H9 (cell line): ENCODE results near the gene PPM1N. TPM values are rescaled to one million over a fixed set of nuclear protein-coding genes. Genes with fewer than 3 reads are reported as not detected.

Experiments
- DNase-seq: peaks from one replicate; pipeline ENCODE4 v3.0.0-alpha.2; 2017
- H2AFZ ChIP-seq: one replicate; pipeline ENCODE4 v1.6.1; 2013; ENCODE audit warnings: mild to moderate bottlenecking, low read length, control low read depth, moderate library complexity
- H2AK5ac ChIP-seq: 2 replicates; pipeline ENCODE4 v1.6.1; 2013; ENCODE audit warnings: low read length, control low read depth, mixed read lengths; ENCODE audit not compliant: insufficient read length
- H2BK120ac ChIP-seq: one replicate; pipeline ENCODE4 v1.6.1; 2013; ENCODE audit warnings: low read depth, mild to moderate bottlenecking, low read length, control low read depth, inconsistent platforms; ENCODE audit not compliant: poor library complexity, severe bottlenecking
- H2BK12ac ChIP-seq: 2 replicates; pipeline ENCODE4 v1.6.1; 2013; ENCODE audit warnings: low read length, control low read depth, mixed read lengths, low read depth; ENCODE audit not compliant: insufficient read length
- H2BK15ac ChIP-seq: 2 replicates; pipeline ENCODE4 v1.6.1; 2013; ENCODE audit warnings: low read depth, low read length, control low read depth
- H2BK20ac ChIP-seq: one replicate; pipeline ENCODE4 v1.6.1; 2013; ENCODE audit warnings: low read depth, mild to moderate bottlenecking, low read length, control low read depth, inconsistent platforms; ENCODE audit not compliant: poor library complexity, severe bottlenecking
- H2BK5ac ChIP-seq: 2 replicates; pipeline ENCODE4 v1.6.1; 2013; ENCODE audit warnings: low read length, control low read depth, mixed read lengths; ENCODE audit not compliant: insufficient read length
- H3K14ac ChIP-seq: 2 replicates; pipeline ENCODE4 v1.6.1; 2013; ENCODE audit warnings: low read length, control low read depth; ENCODE audit not compliant: insufficient read depth
- H3K18ac ChIP-seq: 2 replicates; pipeline ENCODE4 v1.6.1; 2013; ENCODE audit warnings: low read depth, mild to moderate bottlenecking, mixed read lengths, low read length, control low read depth; ENCODE audit not compliant: insufficient read length
- H3K23ac ChIP-seq: 2 replicates; pipeline ENCODE4 v1.6.1; 2013; ENCODE audit warnings: low read length, control low read depth, mixed read lengths, low read depth; ENCODE audit not compliant: insufficient read length
- H3K23me2 ChIP-seq: 2 replicates; pipeline ENCODE4 v1.6.1; 2013; ENCODE audit warnings: low read depth, mild to moderate bottlenecking, mixed read lengths, low read length, control low read depth; ENCODE audit not compliant: insufficient read length, poor library complexity, severe bottlenecking
- H3K27ac ChIP-seq: 2 replicates; pipeline ENCODE4 v1.5.1; 2013; ENCODE audit warnings: low read length, control low read depth, mixed read lengths, low read depth; ENCODE audit not compliant: insufficient read length
- H3K27me3 ChIP-seq: 2 replicates; pipeline ENCODE4 v1.6.1; 2013; ENCODE audit warnings: low read length, control low read depth, inconsistent platforms; ENCODE audit not compliant: insufficient read depth
- H3K4ac ChIP-seq: 2 replicates; pipeline ENCODE4 v1.6.1; 2013; ENCODE audit warnings: low read depth, mild to moderate bottlenecking, control low read depth, inconsistent platforms, low read length, moderate library complexity
- H3K4me1 ChIP-seq: 2 replicates; pipeline ENCODE4 v1.6.1; 2013; ENCODE audit warnings: low read length, control low read depth, inconsistent platforms; ENCODE audit not compliant: insufficient read depth
- H3K4me2 ChIP-seq: 2 replicates; pipeline ENCODE4 v1.6.1; 2013; ENCODE audit warnings: low read length, control low read depth, mixed read lengths; ENCODE audit not compliant: insufficient read length, insufficient read depth
- H3K56ac ChIP-seq: 2 replicates; pipeline ENCODE4 v1.6.1; 2013; ENCODE audit warnings: low read depth, mild to moderate bottlenecking, mixed read lengths, low read length, control low read depth; ENCODE audit not compliant: insufficient read length
- H3K79me1 ChIP-seq: 2 replicates; pipeline ENCODE4 v1.6.1; 2013; ENCODE audit warnings: low read depth, mild to moderate bottlenecking, moderate library complexity, low read length, control low read depth, inconsistent platforms; ENCODE audit not compliant: insufficient read depth, poor library complexity, severe bottlenecking
- H3K79me2 ChIP-seq: 2 replicates; pipeline ENCODE4 v1.6.1; 2013; ENCODE audit warnings: low read length, control low read depth, inconsistent platforms; ENCODE audit not compliant: insufficient read depth
- H3K9ac ChIP-seq: 2 replicates; pipeline ENCODE4 v1.6.1; 2013; ENCODE audit warnings: low read length, control low read depth, mixed read lengths; ENCODE audit not compliant: insufficient read length; ENCODE audit errors: extremely low read depth
- H3K9me3 ChIP-seq: one replicate; pipeline ENCODE4 v1.6.1; 2013; ENCODE audit warnings: low read depth, low read length, inconsistent platforms; ENCODE audit not compliant: control insufficient read depth
- H3T11ph ChIP-seq: one replicate; pipeline ENCODE4 v1.6.1; 2013; ENCODE audit warnings: mild to moderate bottlenecking, low read length, control low read depth, inconsistent platforms
- H4K20me1 ChIP-seq: one replicate; pipeline ENCODE4 v1.6.1; 2013; ENCODE audit not compliant: control insufficient read depth, insufficient read length, insufficient read depth
- H4K5ac ChIP-seq: 2 replicates; pipeline ENCODE4 v1.6.1; 2013; ENCODE audit warnings: low read depth, mild to moderate bottlenecking, mixed read lengths, low read length, control low read depth; ENCODE audit not compliant: insufficient read length
- H4K8ac ChIP-seq: replicated peaks from 2 replicates; pipeline ENCODE4 v1.6.1; 2013; ENCODE audit warnings: low read length, control low read depth, mixed read lengths, low read depth; ENCODE audit not compliant: insufficient read length
- H4K91ac ChIP-seq: 2 replicates; pipeline ENCODE4 v1.6.1; 2013; ENCODE audit warnings: low read depth, mild to moderate bottlenecking, moderate library complexity, mixed read lengths, low read length, control low read depth; ENCODE audit not compliant: insufficient read length
- H3K27ac Mint-ChIP-seq, 3 experiments: 2 replicates in 2 of 3; 3 replicates in 1 of 3; pipeline ENCODE4 v1.8.0; 2020 to 2021; ENCODE audit warnings: mixed read lengths in 3 of 3, mild to moderate bottlenecking in 1 of 3, moderate library complexity in 1 of 3
- H3K27me3 Mint-ChIP-seq: 2 replicates; pipeline ENCODE4 v1.8.0; 2021; ENCODE audit warnings: low read depth, mild to moderate bottlenecking, moderate library complexity, mixed read lengths
- H3K36me3 Mint-ChIP-seq, 3 experiments: 2 replicates in 2 of 3; 3 replicates in 1 of 3; pipeline ENCODE4 v1.8.0; 2020 to 2021; ENCODE audit warnings: low read depth in 3 of 3, mixed read lengths in 3 of 3; ENCODE audit not compliant: insufficient read depth in 1 of 3
- H3K4me1 Mint-ChIP-seq, 2 experiments: 2 replicates each; pipeline ENCODE4 v1.8.0; 2020; ENCODE audit warnings: mixed read lengths in 2 of 2
- H3K4me3 Mint-ChIP-seq, 2 experiments: 2 replicates in 1 of 2; 3 replicates in 1 of 2; pipeline ENCODE4 v1.8.0; 2020 to 2021; ENCODE audit warnings: mild to moderate bottlenecking in 2 of 2, mixed read lengths in 2 of 2, moderate library complexity in 1 of 2
- H3K9me3 Mint-ChIP-seq, 2 experiments: 2 replicates in 1 of 2; 3 replicates in 1 of 2; pipeline ENCODE4 v1.8.0; 2020; ENCODE audit warnings: mild to moderate bottlenecking in 2 of 2, mixed read lengths in 2 of 2, moderate library complexity in 1 of 2
- CTCF ChIP-seq: fragments of 200-600 bp; sonication (generic); conservative IDR thresholded peaks from 3 replicates; pipeline ENCODE4 v1.8.0; 2021; ENCODE audit warnings: antibody characterized with exemption, mild to moderate bottlenecking
- WGBS: extraction: QIAGEN DNeasy Blood & Tissue Kit; methylation state at CpG from one replicate; pipeline ENCODE4 v1.1.7; 2013; ENCODE audit warnings: missing lambda C conversion rate, low lambda C conversion rate, mixed read lengths; ENCODE audit not compliant: insufficient read length; ENCODE audit errors: extremely low coverage; 5-methylcytosine and 5-hydroxymethylcytosine counted together
- total RNA-seq: library from RNA; stranded (reverse); gene quantifications from 2 replicates; pipeline ENCODE4 v1.2.1, GENCODE V29; 2021

The PPM1N gene
- total RNA-seq, 1 experiment from 2014 or later = 7.7 TPM

- no peak for TF ChIP-seq CTCF
- no peak overlapping the region for H2BK5ac ChIP-seq
- H3K36me3 Mint-ChIP-seq = peaks cover 7 to 30% (median 12%) of the 10 kb centered on the region in 3 experiments
- H2AFZ ChIP-seq = no peak overlapping the region
- no peak overlapping the region for H3K4ac ChIP-seq
- 0 out of 5 replicates have a peak overlapping the region, but pooled peaks of 1 of the 2 experiments have one; percentile 2 for H3K4me3 Mint-ChIP-seq
- no peak overlapping the region for H3K27ac ChIP-seq
- no peak overlapping the region for H3K56ac ChIP-seq
- H3K4me2 ChIP-seq = no peak overlapping the region
- no peak overlapping the region for H3K27ac Mint-ChIP-seq
- no peak overlapping the region for H2BK15ac ChIP-seq
- H3K4me1 Mint-ChIP-seq = peaks cover 16 to 21% of the 10 kb centered on the region in 2 experiments
- peaks cover 24% of the 10 kb centered on the region for H3K79me1 ChIP-seq
- H2BK12ac ChIP-seq = no peak overlapping the region
- WGBS = no CpG with 5 or more reads among the region's 5 CpGs
- H4K8ac ChIP-seq = no peak overlapping the region
- peaks cover 48% of the 10 kb centered on the region; the same call in 1 of the 2 replicates for H3K79me2 ChIP-seq
- H3K9ac ChIP-seq = no peak overlapping the region
- no peak overlapping the region for H2BK20ac ChIP-seq
- no peak overlapping the region for H2BK120ac ChIP-seq
- no peaks in the 10 kb centered on the region for H3K27me3 ChIP-seq
- no peak overlapping the region for H4K91ac ChIP-seq
- no peak overlapping the region for H3K18ac ChIP-seq
- H4K5ac ChIP-seq = no peak overlapping the region
- no peak overlapping the region for H3T11ph ChIP-seq
- H3K4me1 ChIP-seq = no peaks in the 10 kb centered on the region; the same call in 1 of the 2 replicates
- H3K23ac ChIP-seq = no peak overlapping the region
- H2AK5ac ChIP-seq = no peak overlapping the region
- no peaks in the 10 kb centered on the region for H3K9me3 ChIP-seq
- DNase-seq = no peak
- H4K20me1 ChIP-seq = no peaks in the 10 kb centered on the region
- H3K9me3 Mint-ChIP-seq = no peaks in the 10 kb centered on the region; a peak in 1 of 5 replicates
- H3K27me3 Mint-ChIP-seq = no peaks in the 10 kb centered on the region; the same call in 1 of the 2 replicates
- H3K23me2 ChIP-seq = peaks cover 19% of the 10 kb centered on the region
- H3K14ac ChIP-seq = no peak overlapping the region
Observed at GRCh38 chr19:45511074-45511473, 12.8 kb downstream of the PPM1N start.
